ENCODE measurements around the gene CISTR. TPM values are rescaled to one million over a fixed set of nuclear protein-coding genes. Genes with fewer than 3 reads are reported as not detected.
"Not testable (repeated sequence)": the region's sequence is repeated elsewhere in the genome, so short reads cannot be mapped to it uniquely, and the experiment has no call there.

CISTR gene
- total and polyA plus RNA-seq, 4 donors, result not detected

- H3K9me3 ChIP-seq (ENCODE audit: control insufficient read depth in 4 of 4, insufficient read depth in 3 of 4, low read length in 3 of 4), result no peaks in the 10 kb centered on the region
- TF ChIP-seq CTCF (IDR thresholded peaks at IDR 0.05; ENCODE audit: control extremely low read depth, extremely low read depth), result no peak
- H3K27me3 ChIP-seq (ENCODE audit: control insufficient read depth in 3 of 3, insufficient read depth in 3 of 3, low read length in 2 of 3), result peaks cover 0 to 26% (median 8%) of the 10 kb centered on the region in 3 donors
- H3K4me3 ChIP-seq, result no peak overlapping the region
- no peak for DNase-seq
- H3K4me1 ChIP-seq (ENCODE audit: control insufficient read depth in 5 of 5, insufficient read depth in 5 of 5, low read length in 5 of 5), result peaks cover 0 to 1% (median 0%) of the 10 kb centered on the region in 5 donors
- ATAC-seq (ENCODE audit: insufficient read depth, low FRiP score), result no peak
- H3K36me3 ChIP-seq (ENCODE audit: control insufficient read depth in 4 of 4, insufficient read depth in 4 of 4, low read length in 4 of 4), result no peaks in the 10 kb centered on the region
- H3K27ac ChIP-seq (ENCODE audit: low read depth in 1 of 2, low read length in 1 of 2), result no peak overlapping the region
- 30 to 35% methylated on average over 5 of the region's 5 CpGs for WGBS, 2 donors
- H3K9ac ChIP-seq (ENCODE audit: insufficient read depth in 1 of 2, low read length in 2 of 2), result no peak overlapping the region
Measured at GRCh38 chr12:53781228-53781801, 29.5 kb upstream of the CISTR start.

DNA sequence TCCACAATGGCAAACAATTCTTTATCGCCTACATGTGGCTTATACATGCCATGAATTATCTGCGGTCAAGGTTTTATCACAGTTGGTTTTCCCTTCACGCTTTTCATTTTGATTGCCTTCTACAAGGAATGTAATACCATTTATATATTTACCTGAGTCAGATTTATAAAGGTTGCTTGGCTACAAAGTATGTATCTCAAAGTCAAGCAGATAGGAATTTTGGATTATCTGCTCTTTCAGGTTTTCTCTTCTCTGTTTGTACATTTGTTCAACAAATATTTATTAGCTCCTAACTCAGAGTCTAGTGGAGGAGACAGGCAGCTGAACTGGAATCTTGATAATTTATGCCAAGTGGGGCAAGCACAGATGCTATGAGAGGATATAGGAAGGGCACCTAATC, 28.5 kb upstream of the CISTR start:
- Histone ChIP-seq H3K27me3 (ENCODE audit: control insufficient read depth in 3 of 3, insufficient read depth in 3 of 3, low read length in 2 of 3) (peaks cover 0 to 30% (median 8%) of the 10 kb centered on the region in 3 donors), H3K36me3 (ENCODE audit: control insufficient read depth in 4 of 4, insufficient read depth in 4 of 4, low read length in 4 of 4) (no peaks in the 10 kb centered on the region), H3K27ac (ENCODE audit: low read depth in 1 of 2, low read length in 1 of 2) (no peak overlapping the region), H3K4me3 (no peak overlapping the region), H3K4me1 (ENCODE audit: control insufficient read depth in 5 of 5, insufficient read depth in 5 of 5, low read length in 5 of 5) (peaks cover 0 to 1% (median 0%) of the 10 kb centered on the region in 5 donors), H3K9ac (ENCODE audit: insufficient read depth in 1 of 2, low read length in 2 of 2) (no peak overlapping the region), H3K9me3 (ENCODE audit: control insufficient read depth in 4 of 4, insufficient read depth in 3 of 4, low read length in 3 of 4) (no peaks in the 10 kb centered on the region)
- WGBS, 2 donors, result 82 to 91% methylated on average over 3 of the region's 3 CpGs
- no peak for DNase-seq
- ATAC-seq (ENCODE audit: insufficient read depth, low FRiP score), result no peak
- TF ChIP-seq CTCF (IDR thresholded peaks at IDR 0.05; ENCODE audit: control extremely low read depth, extremely low read depth), result no peak

- not testable (repeated sequence) for H3K4me3 ChIP-seq; H3K36me3 ChIP-seq (ENCODE audit: control insufficient read depth in 4 of 4, insufficient read depth in 4 of 4, low read length in 4 of 4); H3K27ac ChIP-seq (ENCODE audit: low read depth in 1 of 2, low read length in 1 of 2); H3K9me3 ChIP-seq (ENCODE audit: control insufficient read depth in 4 of 4, insufficient read depth in 3 of 4, low read length in 3 of 4); ATAC-seq (ENCODE audit: insufficient read depth, low FRiP score); H3K4me1 ChIP-seq (ENCODE audit: control insufficient read depth in 5 of 5, insufficient read depth in 5 of 5, low read length in 5 of 5); H3K9ac ChIP-seq (ENCODE audit: insufficient read depth in 1 of 2, low read length in 2 of 2); DNase-seq
- peaks cover 0 to 29% (median 8%) of the 10 kb centered on the region in 3 donors for H3K27me3 ChIP-seq (ENCODE audit: control insufficient read depth in 3 of 3, insufficient read depth in 3 of 3, low read length in 2 of 3)
- 96 to 97% methylated on average over 7 of the region's 7 CpGs for WGBS, 2 donors
Measured at GRCh38 chr12:53779679-53780078, 27.9 kb upstream of the CISTR start.

DNA sequence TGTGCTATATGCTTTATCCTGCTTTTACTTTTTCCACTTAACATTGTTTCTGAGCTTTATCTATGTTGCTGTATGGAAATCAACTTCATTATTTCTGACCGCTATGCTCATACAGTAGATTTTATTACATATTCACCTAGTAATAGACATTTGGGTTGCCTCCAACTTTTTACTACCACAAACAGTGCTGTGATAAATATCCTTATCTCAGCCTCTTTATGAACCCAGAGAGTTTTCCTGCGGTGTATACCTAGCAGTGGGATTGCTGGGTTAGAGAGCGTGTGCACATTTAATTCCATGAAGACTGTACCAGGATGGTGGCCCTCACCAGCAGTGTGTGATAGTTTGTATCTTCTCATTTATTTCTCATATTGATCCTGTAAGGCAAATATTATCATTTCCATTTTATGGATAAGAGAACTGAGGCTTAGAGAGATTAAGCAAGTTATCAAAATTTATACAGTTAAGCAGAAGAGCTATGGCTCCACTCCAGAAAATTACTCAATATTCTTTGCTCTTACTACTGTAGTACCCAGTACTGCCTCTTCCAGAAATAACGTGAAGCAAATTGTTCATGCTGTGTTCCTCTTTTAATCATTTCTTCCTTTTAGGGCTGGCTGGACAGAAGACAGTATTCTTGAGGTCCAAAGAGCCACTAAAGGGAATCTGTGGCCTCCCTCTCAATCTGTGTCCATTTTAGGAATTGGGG, 26.3 kb upstream of the CISTR start:
- no peak overlapping the region for H3K9ac ChIP-seq (ENCODE audit: insufficient read depth in 1 of 2, low read length in 2 of 2)
- H3K27ac ChIP-seq (ENCODE audit: low read depth in 1 of 2, low read length in 1 of 2), result no peak overlapping the region
- no peak for TF ChIP-seq CTCF (IDR thresholded peaks at IDR 0.05; ENCODE audit: control extremely low read depth, extremely low read depth)
- WGBS, 2 donors, result 71% methylated on average over 4 of the region's 4 CpGs
- no peak for ATAC-seq (ENCODE audit: insufficient read depth, low FRiP score)
- no peaks in the 10 kb centered on the region for H3K9me3 ChIP-seq (ENCODE audit: control insufficient read depth in 4 of 4, insufficient read depth in 3 of 4, low read length in 3 of 4)
- peaks cover 0 to 1% (median 0%) of the 10 kb centered on the region in 5 donors for H3K4me1 ChIP-seq (ENCODE audit: control insufficient read depth in 5 of 5, insufficient read depth in 5 of 5, low read length in 5 of 5)
- DNase-seq, result peak in 1 of 3 donors; percentile 39
- no peak overlapping the region for H3K4me3 ChIP-seq
- no peaks in the 10 kb centered on the region for H3K36me3 ChIP-seq (ENCODE audit: control insufficient read depth in 4 of 4, insufficient read depth in 4 of 4, low read length in 4 of 4)
- peaks cover 0 to 29% (median 8%) of the 10 kb centered on the region in 3 donors for H3K27me3 ChIP-seq (ENCODE audit: control insufficient read depth in 3 of 3, insufficient read depth in 3 of 3, low read length in 2 of 3)
